ENCODE data around the gene CAV3. TPM values are rescaled to one million over a fixed set of nuclear protein-coding genes. Genes with fewer than 3 reads are reported as not detected.
A peak's percentile ranks its signal among the peaks of the same experiment; 100 is the strongest.

Gene CAV3
- total RNA-seq, 1 experiment from 2014 or later: 0.24 TPM

DNA sequence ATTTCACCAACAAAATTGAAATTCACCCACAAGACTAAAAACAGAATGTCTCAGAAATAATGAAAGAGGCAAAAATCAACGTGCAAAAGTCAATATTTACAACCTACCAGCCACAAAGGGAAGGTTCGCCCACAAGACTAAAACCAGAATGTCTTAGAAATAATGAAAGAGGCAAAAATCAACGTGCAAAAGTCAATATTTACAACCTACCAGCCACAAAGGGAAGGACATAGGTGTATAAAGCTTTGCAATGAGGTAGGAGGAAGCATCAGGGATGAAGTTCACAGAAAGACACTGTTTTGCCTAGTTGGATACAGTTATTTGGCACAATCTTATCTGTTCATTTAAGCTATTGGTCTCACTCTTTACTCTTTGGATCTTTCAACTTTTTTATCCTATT lies 21.5 kb downstream of the CAV3 start:
- no peaks in the 10 kb centered on the region for H3K9me3 ChIP-seq (ENCODE audit: insufficient read depth, low read depth)
- H3K4me1 ChIP-seq (replicated peaks; ENCODE audit: insufficient read depth): no peaks in the 10 kb centered on the region
- no peaks in the 10 kb centered on the region for H3F3A ChIP-seq (ENCODE audit: insufficient read depth, low read depth)
- intact Hi-C loops (cut with micrococcal nuclease; ENCODE audit: unreplicated experiment): no loop called here
- H3K36me3 ChIP-seq (ENCODE audit: low read depth): no peaks in the 10 kb centered on the region
- no peaks in the 10 kb centered on the region for H3K79me2 ChIP-seq (ENCODE audit: low read depth)
- no peaks in the 10 kb centered on the region for H3K9me2 ChIP-seq (ENCODE audit: insufficient read depth)
- no TSS peak for BruUV-seq (replicated peaks)
- POLR2A ChIA-PET (ENCODE audit: unreplicated experiment): no interaction called here
- DNase-seq: no peak
- H4K20me1 ChIP-seq (ENCODE audit: insufficient read depth): no peaks in the 10 kb centered on the region
- CTCF ChIA-PET: no interaction called here
- H3K27ac ChIP-seq: no peak overlapping the region
- TF ChIP-seq CTCF (conservative IDR thresholded peaks at IDR 0.05) (no peak), EZH2 (IDR thresholded peaks at IDR 0.05; ENCODE audit: low read depth) (no peak)
- H2AFZ ChIP-seq: no peak overlapping the region
- H3K27me3 ChIP-seq (ENCODE audit: insufficient read depth, low read depth): no peaks in the 10 kb centered on the region
- no peak overlapping the region for H3K4me3 ChIP-seq
- no peak overlapping the region for H3K4me2 ChIP-seq

- POLR2A ChIA-PET (ENCODE audit: unreplicated experiment): no interaction called here
- no peak for DNase-seq
- CTCF ChIA-PET: no interaction called here
- Histone ChIP-seq H3K9me3 (ENCODE audit: insufficient read depth, low read depth) (no peaks in the 10 kb centered on the region), H4K20me1 (ENCODE audit: insufficient read depth) (no peaks in the 10 kb centered on the region), H3K36me3 (ENCODE audit: low read depth) (no peaks in the 10 kb centered on the region), H3K79me2 (ENCODE audit: low read depth) (no peaks in the 10 kb centered on the region), H3F3A (ENCODE audit: insufficient read depth, low read depth) (no peaks in the 10 kb centered on the region), H2AFZ (no peak overlapping the region), H3K4me2 (no peak overlapping the region), H3K9me2 (ENCODE audit: insufficient read depth) (no peaks in the 10 kb centered on the region), H3K4me3 (no peak overlapping the region), H3K27me3 (ENCODE audit: insufficient read depth, low read depth) (no peaks in the 10 kb centered on the region), H3K27ac (no peak overlapping the region), H3K4me1 (replicated peaks; ENCODE audit: insufficient read depth) (no peaks in the 10 kb centered on the region)
- peak; percentile 54 for TF ChIP-seq CTCF (conservative IDR thresholded peaks at IDR 0.05)
- TF ChIP-seq EZH2 (IDR thresholded peaks at IDR 0.05; ENCODE audit: low read depth): no peak
- intact Hi-C loops (cut with micrococcal nuclease; ENCODE audit: unreplicated experiment): no loop called here
- BruUV-seq (replicated peaks): no TSS peak
Measured at GRCh38 chr3:8755564-8756237, 22.1 kb downstream of the CAV3 start.

GRCh38 chr3:8756671-8757070 lies 23.1 kb downstream of the CAV3 start:
- no peak overlapping the region for H3K4me3 ChIP-seq
- no peak overlapping the region for H3K27ac ChIP-seq
- CTCF ChIA-PET: no interaction called here
- no peaks in the 10 kb centered on the region for H3F3A ChIP-seq (ENCODE audit: insufficient read depth, low read depth)
- H3K4me2 ChIP-seq: no peak overlapping the region
- no peaks in the 10 kb centered on the region for H3K79me2 ChIP-seq (ENCODE audit: low read depth)
- no peaks in the 10 kb centered on the region for H3K36me3 ChIP-seq (ENCODE audit: low read depth)
- no peak for DNase-seq
- no peaks in the 10 kb centered on the region for H4K20me1 ChIP-seq (ENCODE audit: insufficient read depth)
- intact Hi-C loops (cut with micrococcal nuclease; ENCODE audit: unreplicated experiment): no loop called here
- POLR2A ChIA-PET (ENCODE audit: unreplicated experiment): no interaction called here
- H3K9me3 ChIP-seq (ENCODE audit: insufficient read depth, low read depth): no peaks in the 10 kb centered on the region
- no TSS peak for BruUV-seq (replicated peaks)
- H2AFZ ChIP-seq: no peak overlapping the region
- TF ChIP-seq EZH2 (IDR thresholded peaks at IDR 0.05; ENCODE audit: low read depth): no peak
- TF ChIP-seq CTCF (conservative IDR thresholded peaks at IDR 0.05): no peak
- no peaks in the 10 kb centered on the region for H3K4me1 ChIP-seq (replicated peaks; ENCODE audit: insufficient read depth)
- no peaks in the 10 kb centered on the region for H3K9me2 ChIP-seq (ENCODE audit: insufficient read depth)
- H3K27me3 ChIP-seq (ENCODE audit: insufficient read depth, low read depth): no peaks in the 10 kb centered on the region
